SJSA1 (cell line): ENCODE measurements around the gene TANGO2. TPM values are rescaled to one million over a fixed set of nuclear protein-coding genes. Genes with fewer than 3 reads are reported as not detected.

ENCODE experiments used
- DNase-seq, 2 experiments: peaks; one replicate each; pipeline ENCODE4 v3.0.0-alpha.2; 2015 to 2020; ENCODE audit warnings: low spot score in 2 of 2, low read depth in 1 of 2
- H3K27ac ChIP-seq: fragments of 250-450 bp; sonication (Bioruptor Pico); 2 replicates; pipeline ENCODE4 v1.5.1; 2020; ENCODE audit warnings: mild to moderate bottlenecking, moderate library complexity
- H3K27me3 ChIP-seq: fragments of 250-450 bp; sonication (Bioruptor Pico); replicated peaks from 2 replicates; pipeline ENCODE4 v1.5.1; 2020; ENCODE audit warnings: mild to moderate bottlenecking, moderate library complexity
- H3K36me3 ChIP-seq: fragments of 250-450 bp; sonication (Bioruptor Pico); 2 replicates; pipeline ENCODE4 v1.5.1; 2020; ENCODE audit warnings: mild to moderate bottlenecking
- H3K4me1 ChIP-seq: fragments of 250-450 bp; sonication (Bioruptor Pico); replicated peaks from 2 replicates; pipeline ENCODE4 v1.6.1; 2021; ENCODE audit warnings: mild to moderate bottlenecking
- H3K4me3 ChIP-seq: fragments of 250-450 bp; sonication (Bioruptor Pico); 2 replicates; pipeline ENCODE4 v1.5.1; 2020; ENCODE audit warnings: mild to moderate bottlenecking
- H3K9me3 ChIP-seq: fragments of 250-450 bp; sonication (Bioruptor Pico); replicated peaks from 2 replicates; pipeline ENCODE4 v1.5.1; 2020; ENCODE audit warnings: mild to moderate bottlenecking
- total RNA-seq: library from RNA; depleted of rRNA; stranded (reverse); fragments of >200 nt; shearing (Covaris generic); gene quantifications from 2 replicates; pipeline ENCODE4 v1.2.3, GENCODE V29; 2014

Gene TANGO2
- total RNA-seq, 1 experiment from 2014 or later, result 36.9 TPM

GRCh38 chr22:20027966-20028854, 7.3 kb downstream of the TANGO2 start:
- Histone ChIP-seq H3K27ac (no peak overlapping the region), H3K36me3 (peaks cover 8% of the 10 kb centered on the region), H3K4me3 (no peak overlapping the region), H3K4me1 (no peaks in the 10 kb centered on the region), H3K9me3 (no peaks in the 10 kb centered on the region), H3K27me3 (no peaks in the 10 kb centered on the region)
- DNase-seq, result no peak

GRCh38 chr22:20028855-20029549, 8.1 kb downstream of the TANGO2 start:
- H3K4me3 ChIP-seq, result no peak overlapping the region
- no peaks in the 10 kb centered on the region for H3K4me1 ChIP-seq
- DNase-seq, result no peak
- H3K9me3 ChIP-seq, result no peaks in the 10 kb centered on the region
- H3K27me3 ChIP-seq, result no peaks in the 10 kb centered on the region
- no peak overlapping the region for H3K27ac ChIP-seq
- peaks cover 8% of the 10 kb centered on the region for H3K36me3 ChIP-seq

DNA sequence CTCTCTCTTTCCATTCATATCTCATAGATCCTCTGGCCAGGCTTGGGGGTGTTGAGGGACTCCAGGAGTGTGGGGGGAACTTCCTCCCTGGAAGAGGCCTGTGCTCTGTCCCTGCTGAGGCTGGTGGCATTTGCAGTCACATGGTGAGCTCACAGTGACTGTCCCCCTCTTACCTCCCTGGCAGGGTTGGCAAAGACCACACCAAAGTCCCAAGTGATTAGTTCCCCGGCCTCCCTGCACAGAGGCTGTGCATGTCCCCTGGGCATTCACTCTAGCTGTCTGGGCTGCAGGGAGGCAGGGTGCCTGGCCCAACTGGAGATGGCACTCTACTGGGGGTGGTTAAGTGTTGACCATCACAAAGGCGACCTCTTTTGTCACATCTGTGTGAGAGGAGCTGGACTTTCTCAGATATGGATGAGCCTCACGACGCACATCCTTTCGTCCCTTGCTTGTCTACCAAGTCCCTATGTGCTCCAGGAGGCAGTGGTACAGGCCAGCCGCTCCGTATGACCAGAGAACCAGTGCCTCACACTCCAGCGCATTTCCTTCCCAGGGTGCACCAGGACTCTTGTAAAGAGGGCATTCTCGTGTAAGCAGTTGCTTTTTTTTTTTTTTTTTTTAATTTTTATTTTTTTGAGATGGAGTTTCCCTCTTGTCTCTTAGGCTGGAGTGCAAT, 8.8 kb downstream of the TANGO2 start:
- peaks cover 8% of the 10 kb centered on the region for H3K36me3 ChIP-seq
- no peaks in the 10 kb centered on the region for H3K4me1 ChIP-seq
- DNase-seq, result no peak
- H3K4me3 ChIP-seq, result no peak overlapping the region
- no peaks in the 10 kb centered on the region for H3K9me3 ChIP-seq
- no peaks in the 10 kb centered on the region for H3K27me3 ChIP-seq
- no peak overlapping the region for H3K27ac ChIP-seq

- no peak for DNase-seq
- Histone ChIP-seq H3K27ac (no peak overlapping the region), H3K27me3 (no peaks in the 10 kb centered on the region), H3K36me3 (peaks cover 12% of the 10 kb centered on the region), H3K4me3 (no peak overlapping the region), H3K9me3 (no peaks in the 10 kb centered on the region), H3K4me1 (no peaks in the 10 kb centered on the region)
Measured at GRCh38 chr22:20031732-20032406, 11.0 kb downstream of the TANGO2 start.

DNA sequence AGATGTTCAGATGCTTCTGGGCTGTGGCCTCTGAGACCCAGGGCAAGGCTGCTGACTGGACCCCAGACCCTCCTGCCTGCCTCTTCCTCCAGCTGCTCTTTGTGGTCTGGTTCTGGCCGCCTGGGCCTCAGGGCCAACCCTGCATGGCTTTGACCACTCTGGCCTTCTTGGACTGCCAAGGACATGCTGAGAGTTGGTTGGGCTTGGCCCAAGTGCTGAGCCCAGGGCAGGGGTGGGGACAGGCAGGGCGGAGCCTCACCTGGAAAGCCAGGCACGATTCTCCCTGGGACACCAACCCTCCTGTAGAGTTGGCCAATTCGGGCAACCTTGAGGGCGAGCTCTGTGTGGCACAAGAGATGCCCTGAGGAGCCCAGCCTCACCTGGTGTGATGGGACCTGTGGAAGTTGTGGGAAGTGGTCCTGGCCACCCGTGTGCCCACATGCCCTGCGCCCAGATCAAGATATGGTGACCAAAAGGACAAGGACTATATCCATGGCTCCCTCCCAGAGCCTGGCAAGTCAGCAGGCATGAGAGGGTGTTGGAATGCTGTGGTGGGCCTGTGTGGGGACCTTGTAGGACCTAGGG, 11.6 kb downstream of the TANGO2 start:
- Histone ChIP-seq H3K36me3 (peaks cover 19% of the 10 kb centered on the region), H3K4me3 (no peak overlapping the region), H3K9me3 (no peaks in the 10 kb centered on the region), H3K27me3 (no peaks in the 10 kb centered on the region), H3K27ac (no peak overlapping the region), H3K4me1 (no peaks in the 10 kb centered on the region)
- no peak for DNase-seq

DNA sequence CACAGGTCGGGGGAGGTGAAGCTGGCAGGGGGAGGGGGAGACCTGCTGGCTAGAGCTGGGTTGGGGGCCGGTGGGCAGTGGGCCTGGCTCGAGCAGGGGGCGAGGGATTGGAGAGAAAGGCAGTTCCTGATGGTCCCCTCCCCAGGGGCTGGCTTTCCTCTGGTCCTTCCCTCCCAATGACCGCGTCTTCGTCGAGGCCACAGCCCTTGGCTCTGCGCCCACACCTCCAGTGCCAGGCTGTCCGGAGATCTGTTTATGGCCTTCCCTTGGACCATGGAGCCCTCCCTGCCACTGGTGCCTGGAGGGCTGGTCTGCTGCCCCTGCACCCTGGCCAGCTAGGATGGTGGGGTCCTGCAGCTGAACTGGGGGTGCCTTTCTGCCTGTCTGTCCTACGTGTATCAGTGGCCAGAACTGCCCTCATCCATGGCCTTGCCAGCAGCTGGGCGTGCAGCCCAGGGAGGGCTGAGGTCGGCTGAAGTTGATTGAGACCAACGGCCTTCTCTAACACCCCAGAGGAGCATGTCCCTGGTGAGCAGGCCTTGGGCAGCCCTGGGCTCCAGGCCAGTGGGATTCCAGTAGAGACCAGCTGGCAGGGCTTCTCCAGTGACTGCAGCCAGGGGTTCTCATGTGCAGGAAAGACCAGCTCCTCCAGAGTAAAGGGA, 12.3 kb downstream of the TANGO2 start:
- no peak overlapping the region for H3K4me3 ChIP-seq
- DNase-seq, result no peak
- H3K4me1 ChIP-seq, result no peaks in the 10 kb centered on the region
- no peak overlapping the region for H3K27ac ChIP-seq
- H3K9me3 ChIP-seq, result no peaks in the 10 kb centered on the region
- H3K27me3 ChIP-seq, result no peaks in the 10 kb centered on the region
- peaks cover 23% of the 10 kb centered on the region for H3K36me3 ChIP-seq

GRCh38 chr22:20034143-20034542, 13.2 kb downstream of the TANGO2 start:
- Histone ChIP-seq H3K9me3 (no peaks in the 10 kb centered on the region), H3K27me3 (no peaks in the 10 kb centered on the region), H3K4me3 (no peak overlapping the region), H3K27ac (no peak overlapping the region), H3K36me3 (peaks cover 26% of the 10 kb centered on the region), H3K4me1 (no peaks in the 10 kb centered on the region)
- DNase-seq, result no peak

- no peaks in the 10 kb centered on the region for H3K4me1 ChIP-seq
- H3K27ac ChIP-seq, result no peak overlapping the region
- no peaks in the 10 kb centered on the region for H3K9me3 ChIP-seq
- no peaks in the 10 kb centered on the region for H3K27me3 ChIP-seq
- peak in 1 of 2 experiments; percentile 41 for DNase-seq
- H3K36me3 ChIP-seq, result peaks cover 26% of the 10 kb centered on the region
- no peak overlapping the region for H3K4me3 ChIP-seq
Measured at GRCh38 chr22:20035375-20036083, 14.6 kb downstream of the TANGO2 start.

DNA sequence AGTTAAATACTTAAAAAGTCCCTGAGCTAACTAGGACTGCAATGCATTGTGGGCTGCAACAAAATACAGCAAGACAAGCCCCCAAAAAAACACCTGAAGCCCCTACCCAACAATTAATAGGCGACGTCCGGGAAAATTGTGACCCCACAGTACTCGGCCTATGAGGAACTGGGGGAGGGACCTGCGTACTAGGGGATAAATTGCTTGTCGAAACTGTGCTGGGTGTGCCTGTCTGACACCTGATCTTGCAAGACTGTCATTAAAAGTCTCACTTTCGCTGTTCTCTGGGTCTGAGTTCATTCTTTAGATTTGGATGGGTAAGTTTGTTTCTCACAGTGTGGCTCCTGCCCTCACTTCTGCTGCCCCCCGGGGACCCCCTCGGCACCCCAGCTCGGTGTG, 15.2 kb downstream of the TANGO2 start:
- H3K27me3 ChIP-seq, result no peaks in the 10 kb centered on the region
- no peaks in the 10 kb centered on the region for H3K9me3 ChIP-seq
- H3K27ac ChIP-seq, result no peak overlapping the region
- H3K4me1 ChIP-seq, result no peaks in the 10 kb centered on the region
- peaks cover 26% of the 10 kb centered on the region for H3K36me3 ChIP-seq
- no peak overlapping the region for H3K4me3 ChIP-seq
- no peak for DNase-seq

DNA sequence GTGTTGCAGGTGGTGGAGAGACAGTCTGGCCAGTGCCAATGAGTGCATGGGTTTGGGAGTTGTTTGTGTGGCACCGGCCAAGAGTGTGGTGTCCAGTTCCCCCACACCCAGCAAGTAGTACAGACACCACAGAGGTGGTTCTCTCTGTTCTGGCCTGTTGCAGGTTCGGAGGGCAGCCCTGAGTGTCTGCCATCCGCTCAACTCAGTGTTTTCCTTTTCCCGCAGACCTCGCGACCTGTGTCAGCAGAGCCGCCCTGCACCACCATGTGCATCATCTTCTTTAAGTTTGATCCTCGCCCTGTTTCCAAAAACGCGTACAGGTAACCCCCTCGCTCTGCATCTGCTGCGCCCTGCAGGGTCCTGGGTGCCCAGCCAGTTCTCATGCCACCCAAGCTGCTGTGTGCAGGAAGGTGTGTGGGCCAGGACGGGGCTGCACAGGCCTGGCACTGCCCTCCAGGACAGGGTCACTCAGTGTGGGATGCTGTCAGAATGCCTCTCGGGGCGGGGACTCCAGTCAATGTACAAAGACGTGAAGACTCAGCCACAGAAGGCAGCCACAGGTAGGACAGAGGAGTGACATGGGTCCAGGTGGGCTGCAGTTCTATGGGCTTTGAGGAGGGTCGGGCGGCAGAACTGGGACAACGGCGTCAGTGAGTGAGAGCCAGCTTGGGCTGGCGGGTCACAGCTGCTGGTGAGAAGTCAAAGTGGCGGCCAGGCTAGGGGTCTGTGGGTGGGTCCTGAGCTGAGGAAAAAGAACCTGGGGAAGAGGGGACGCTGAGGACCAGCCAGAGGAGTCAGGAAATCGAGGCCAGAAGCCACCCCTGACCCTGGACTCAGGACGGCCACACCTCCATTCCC, 15.9 kb downstream of the TANGO2 start:
- Histone ChIP-seq H3K27ac (no peak overlapping the region), H3K9me3 (no peaks in the 10 kb centered on the region)

DNA sequence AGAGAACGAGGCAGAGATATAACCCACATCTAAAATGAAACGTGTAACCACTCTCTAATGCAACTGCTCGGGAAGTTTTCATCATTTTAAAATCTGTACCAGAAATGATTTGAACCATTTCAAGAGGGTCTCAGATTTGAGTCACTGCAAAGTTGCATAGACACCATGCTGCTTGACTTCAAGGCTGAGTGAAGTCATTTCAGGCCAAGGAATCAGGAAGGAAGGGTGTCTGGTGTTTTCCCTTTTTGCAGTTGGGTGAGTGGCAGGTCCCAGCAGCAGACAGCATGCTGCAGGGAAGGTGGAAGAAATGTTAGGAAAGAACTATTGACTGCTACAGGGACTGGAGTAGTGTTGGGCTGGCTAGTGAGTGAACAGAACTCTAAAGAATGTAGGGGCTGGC, 16.5 kb downstream of the TANGO2 start:
- Histone ChIP-seq H3K27me3 (no peaks in the 10 kb centered on the region), H3K9me3 (no peaks in the 10 kb centered on the region), H3K36me3 (peaks cover 23% of the 10 kb centered on the region), H3K4me1 (no peaks in the 10 kb centered on the region), H3K4me3 (no peak overlapping the region), H3K27ac (no peak overlapping the region)
- no peak for DNase-seq

More for the DNA sequence above, 15.9 kb downstream of the TANGO2 start:
- Histone ChIP-seq H3K4me1 (no peaks in the 10 kb centered on the region), H3K36me3 (peaks cover 26% of the 10 kb centered on the region), H3K4me3 (no peak overlapping the region), H3K27me3 (no peaks in the 10 kb centered on the region)
- DNase-seq, result no peak

- Histone ChIP-seq H3K4me3 (no peak overlapping the region), H3K27ac (no peak overlapping the region), H3K4me1 (no peaks in the 10 kb centered on the region), H3K9me3 (no peaks in the 10 kb centered on the region), H3K36me3 (peaks cover 22% of the 10 kb centered on the region), H3K27me3 (no peaks in the 10 kb centered on the region)
- no peak for DNase-seq
Measured at GRCh38 chr22:20038574-20038973, 17.7 kb downstream of the TANGO2 start.
